HG02852 (cell line): ENCODE measurements around the gene OLFML1.

ENCODE experiments used
- ATAC-seq: cut with Tn5 transposase; IDR thresholded peaks from one replicate; pipeline ENCODE4 v1.9.1; 2021; ENCODE audit warnings: mild to moderate bottlenecking, moderate library complexity; ENCODE audit not compliant: unreplicated experiment

OLFML1 gene

GRCh38 chr11:7555052-7555699 lies 69.9 kb downstream of the OLFML1 start:
- ATAC-seq, result no peak

- ATAC-seq, result no peak
These were observed 72.7 kb downstream of the OLFML1 start for GRCh38 chr11:7558046-7558445.

- peak; percentile 59 for ATAC-seq
These were observed 74.3 kb downstream of the OLFML1 start for GRCh38 chr11:7559398-7560283.
